GM12891 (cell line): Measurements from ENCODE around the gene STK11IP.

ENCODE experiments used
- DNase-seq: peaks from one replicate; pipeline ENCODE4 v3.0.0; 2011; ENCODE audit warnings: low spot score; ENCODE audit not compliant: insufficient read length
- FAIRE-seq: peaks from 2 replicates; lab custom pipeline; 2011; peaks lifted over from hg19 to GRCh38; lab: Jason Lieb, UNC
- PAX5 ChIP-seq: IDR thresholded peaks from 2 replicates; pipeline ENCODE4 v1.6.1; 2011; ENCODE audit warnings: low read length, moderate library complexity, mild to moderate bottlenecking; ENCODE audit not compliant: insufficient read depth, severe bottlenecking
- POLR2A ChIP-seq: IDR thresholded peaks from 2 replicates; pipeline ENCODE4 v1.6.1; 2011; ENCODE audit warnings: low read depth, low read length, control low read depth
- POLR2AphosphoS5 ChIP-seq: IDR thresholded peaks from 2 replicates; pipeline ENCODE4 v1.6.1; 2011; ENCODE audit warnings: low read depth, low read length, control low read depth
- POU2F2 ChIP-seq: IDR thresholded peaks from 2 replicates; pipeline ENCODE4 v1.6.1; 2011; ENCODE audit warnings: low read depth, mild to moderate bottlenecking, control low read depth, low read length, moderate library complexity
- SPI1 ChIP-seq: IDR thresholded peaks from 2 replicates; pipeline ENCODE4 v1.6.1; 2011; ENCODE audit warnings: low read depth, low read length, control low read depth
- TAF1 ChIP-seq: IDR thresholded peaks from 2 replicates; pipeline ENCODE4 v1.6.1; 2011; ENCODE audit warnings: low read depth, low read length, control low read depth

Gene STK11IP

DNA sequence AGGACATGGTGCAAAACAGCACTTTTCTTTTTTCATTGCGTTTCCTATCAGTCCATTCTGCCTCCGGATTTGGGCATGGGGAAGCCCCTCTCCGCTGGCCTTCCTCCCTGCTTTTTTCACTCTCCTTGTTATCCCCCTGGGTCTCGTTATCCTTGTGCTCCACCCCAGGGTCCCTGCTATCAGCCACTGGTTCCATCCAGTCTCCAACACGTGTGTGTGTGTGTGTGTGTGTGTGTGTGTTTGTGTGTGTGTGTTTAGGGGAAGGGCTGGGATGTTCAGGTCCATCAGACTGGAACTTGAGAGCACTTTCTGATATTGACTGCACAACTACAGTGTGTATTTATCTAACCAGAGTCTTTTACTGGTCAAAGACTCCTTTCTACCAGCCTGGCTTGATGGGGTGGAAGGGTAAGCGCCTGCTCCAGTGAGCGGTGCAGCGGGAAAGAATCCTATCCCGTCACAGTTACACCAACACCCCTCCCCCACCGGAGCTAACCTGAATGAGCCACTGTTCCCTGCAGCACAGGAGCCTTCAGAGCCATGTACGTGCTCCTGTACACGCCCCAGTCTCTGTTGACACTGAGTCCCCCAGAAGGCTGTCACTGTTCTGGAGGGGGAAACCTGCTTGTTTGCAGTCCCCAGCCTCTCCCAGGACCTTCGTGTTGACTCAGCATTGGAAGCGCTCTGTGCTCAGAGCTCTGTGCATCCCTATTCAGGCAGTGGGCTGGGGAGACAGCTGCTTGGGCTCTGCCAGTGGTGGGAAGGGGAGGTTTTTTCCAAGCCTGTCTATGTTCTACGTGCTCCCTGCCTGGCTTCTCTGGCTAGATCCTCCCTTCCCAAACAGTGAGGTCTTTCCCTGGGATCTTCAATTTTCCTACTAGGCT, 20.9 kb upstream of the STK11IP start:
- FAIRE-seq (no peak), DNase-seq (no peak)
- TF ChIP-seq POLR2AphosphoS5 (no peak), POLR2A (no peak), SPI1 (no peak)

DNA sequence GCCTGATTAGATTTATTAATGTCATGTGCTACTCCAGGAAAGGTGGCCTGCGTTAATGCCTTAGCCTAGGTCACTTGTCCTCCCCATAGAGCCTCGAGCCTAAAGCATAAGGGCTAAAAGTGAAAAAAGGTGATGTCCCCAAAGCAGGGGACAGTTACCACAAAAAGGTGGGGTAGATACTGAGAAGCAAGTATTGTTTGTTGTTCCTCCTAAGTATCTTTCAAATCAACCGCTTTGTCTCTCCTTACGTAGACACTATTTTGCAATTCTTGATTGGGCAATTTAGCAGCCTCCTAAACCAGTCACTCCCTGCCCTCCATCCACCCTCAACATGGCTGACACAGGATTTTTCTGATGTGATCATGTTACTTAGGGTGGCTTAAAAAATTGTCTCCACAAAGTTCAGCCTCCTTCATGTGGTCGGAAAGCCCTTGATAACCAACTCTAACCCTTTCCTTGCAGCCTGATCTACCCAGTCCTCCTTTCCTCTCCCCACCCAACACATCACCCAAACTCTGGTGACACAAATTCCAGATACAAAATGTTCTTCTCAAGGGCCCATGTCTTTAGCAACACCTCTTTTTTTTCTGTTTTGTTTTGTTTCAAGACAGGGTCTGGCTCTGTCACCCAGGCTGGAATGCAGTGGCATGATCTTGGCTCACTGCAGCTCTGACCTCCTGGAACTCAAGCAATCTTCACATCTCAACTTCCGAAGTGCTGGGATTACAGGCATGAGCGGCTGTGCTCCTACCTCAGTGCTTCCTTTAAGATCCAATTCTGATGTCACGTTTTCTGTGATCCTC, 18.6 kb upstream of the STK11IP start:
- no peak for FAIRE-seq
- no peak for DNase-seq
- TF ChIP-seq POLR2A, result no peak
- no peak for TF ChIP-seq POU2F2
- no peak for TF ChIP-seq SPI1
- no peak for TF ChIP-seq TAF1
- TF ChIP-seq PAX5, result no peak
- no peak for TF ChIP-seq POLR2AphosphoS5

DNA sequence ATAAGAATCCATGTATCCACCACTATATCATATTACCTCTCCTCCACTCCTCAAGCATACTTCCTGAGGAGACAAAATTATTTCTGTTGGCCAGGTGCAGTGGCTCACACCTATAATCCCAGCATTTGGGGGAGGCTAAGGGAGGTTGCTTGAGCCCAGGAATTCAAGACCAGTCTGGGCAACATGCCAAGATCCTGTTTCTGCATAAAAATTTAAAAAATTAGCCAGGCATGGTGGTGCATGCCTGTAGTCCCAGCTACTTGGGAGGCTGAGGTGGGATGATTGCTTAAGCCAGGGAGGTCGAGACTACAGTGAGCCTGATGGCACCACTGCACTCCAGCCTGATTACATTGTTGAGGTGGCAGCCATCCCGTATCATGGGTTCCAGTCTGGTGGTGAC, 16.3 kb upstream of the STK11IP start:
- no peak for FAIRE-seq
- no peak for DNase-seq
- TF ChIP-seq POU2F2, result no peak
- no peak for TF ChIP-seq TAF1
- no peak for TF ChIP-seq SPI1
- no peak for TF ChIP-seq POLR2A
- no peak for TF ChIP-seq PAX5
- no peak for TF ChIP-seq POLR2AphosphoS5

DNA sequence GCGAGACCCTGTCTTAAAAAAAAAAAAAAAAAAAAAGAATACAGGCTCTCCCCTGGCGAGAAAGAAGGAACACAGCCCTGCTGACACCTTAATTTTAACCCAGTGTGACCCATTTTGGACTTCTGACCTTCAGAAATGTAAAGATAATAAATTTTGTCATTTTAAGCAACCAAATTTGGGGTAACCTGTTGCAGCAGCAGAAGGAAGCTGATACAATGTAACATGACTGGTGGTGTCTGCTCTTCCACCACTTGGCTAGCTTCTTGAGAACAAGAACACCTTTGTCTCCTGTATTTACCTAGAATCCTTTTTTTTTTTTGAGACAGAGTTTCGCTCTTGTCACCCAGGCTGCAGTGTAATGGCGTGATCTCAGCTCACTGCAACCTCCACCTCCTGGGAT, 6.6 kb upstream of the STK11IP start:
- no peak for DNase-seq
- no peak for TF ChIP-seq POLR2AphosphoS5
- TF ChIP-seq TAF1, result no peak
- no peak for TF ChIP-seq POU2F2
- TF ChIP-seq PAX5, result no peak
- TF ChIP-seq POLR2A, result no peak
- TF ChIP-seq SPI1, result no peak
- no peak for FAIRE-seq

DNA sequence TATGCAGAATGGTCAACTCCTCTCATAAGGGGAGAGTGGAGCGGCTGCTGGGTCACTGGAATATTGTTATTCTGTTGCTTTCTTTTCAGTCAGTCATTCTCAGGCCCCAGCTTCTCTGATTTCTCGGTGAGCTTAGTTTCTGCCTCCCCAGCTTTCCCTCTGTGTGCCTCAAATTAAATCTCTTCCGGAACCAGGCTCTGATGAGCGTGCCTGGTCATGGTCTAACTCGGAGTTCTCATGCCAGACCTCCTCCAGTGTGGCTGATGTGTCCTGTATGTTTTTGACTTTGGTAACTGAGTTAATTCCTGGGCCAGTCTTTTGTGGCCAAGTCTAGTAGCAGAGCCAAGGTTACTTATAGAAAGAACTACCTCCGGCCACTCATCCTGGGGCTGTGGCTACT, 4.9 kb upstream of the STK11IP start:
- TF ChIP-seq POLR2AphosphoS5 (no peak), TAF1 (no peak), POU2F2 (no peak), PAX5 (no peak), POLR2A (no peak), SPI1 (no peak)
- DNase-seq, result no peak
- FAIRE-seq, result no peak

DNA sequence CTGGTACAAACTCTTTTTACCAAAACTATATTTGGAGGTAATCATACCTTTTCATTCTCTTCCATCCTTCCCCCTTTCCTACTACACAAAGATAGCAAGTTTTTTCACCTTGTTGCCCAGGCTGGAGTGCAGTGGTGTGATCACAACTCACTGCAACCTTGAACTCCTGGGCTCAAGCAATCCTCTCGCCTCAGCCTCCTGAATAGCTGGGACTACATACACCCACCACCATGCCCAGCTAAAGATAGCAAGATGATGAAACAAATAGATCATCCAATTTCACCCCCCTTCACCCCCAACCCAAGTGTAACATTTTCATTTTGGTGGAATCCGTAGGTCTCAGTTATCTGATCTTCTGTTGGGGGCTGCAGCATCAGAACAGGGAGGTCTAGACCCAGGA, 4.5 kb upstream of the STK11IP start:
- DNase-seq, result no peak
- no peak for FAIRE-seq
- TF ChIP-seq POLR2A, result no peak
- no peak for TF ChIP-seq POU2F2
- TF ChIP-seq POLR2AphosphoS5, result no peak

DNA sequence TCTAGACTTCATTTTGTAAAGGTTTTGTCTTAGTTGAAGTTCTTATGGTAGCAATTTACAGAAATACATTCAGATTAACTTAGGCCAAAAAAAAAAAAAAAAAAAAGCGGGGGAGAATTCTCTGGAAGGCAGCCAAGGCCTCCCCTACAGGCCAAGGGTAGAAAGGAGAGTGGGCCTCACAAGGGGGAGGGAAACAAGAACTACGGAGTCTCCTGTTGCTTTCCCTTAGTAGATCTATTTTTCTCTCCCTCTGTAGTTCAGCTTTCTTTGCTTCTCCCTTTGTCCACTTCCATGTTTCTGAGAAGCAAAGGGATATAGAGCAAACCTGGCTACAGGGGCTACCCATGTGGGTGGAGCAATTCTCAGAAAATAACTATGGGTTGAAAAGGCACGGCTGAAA, 2.4 kb upstream of the STK11IP start:
- no peak for TF ChIP-seq POU2F2
- TF ChIP-seq POLR2AphosphoS5, result no peak
- TF ChIP-seq SPI1, result no peak
- TF ChIP-seq TAF1, result no peak
- TF ChIP-seq POLR2A, result no peak
- no peak for TF ChIP-seq PAX5
- no peak for DNase-seq
- no peak for FAIRE-seq

DNA sequence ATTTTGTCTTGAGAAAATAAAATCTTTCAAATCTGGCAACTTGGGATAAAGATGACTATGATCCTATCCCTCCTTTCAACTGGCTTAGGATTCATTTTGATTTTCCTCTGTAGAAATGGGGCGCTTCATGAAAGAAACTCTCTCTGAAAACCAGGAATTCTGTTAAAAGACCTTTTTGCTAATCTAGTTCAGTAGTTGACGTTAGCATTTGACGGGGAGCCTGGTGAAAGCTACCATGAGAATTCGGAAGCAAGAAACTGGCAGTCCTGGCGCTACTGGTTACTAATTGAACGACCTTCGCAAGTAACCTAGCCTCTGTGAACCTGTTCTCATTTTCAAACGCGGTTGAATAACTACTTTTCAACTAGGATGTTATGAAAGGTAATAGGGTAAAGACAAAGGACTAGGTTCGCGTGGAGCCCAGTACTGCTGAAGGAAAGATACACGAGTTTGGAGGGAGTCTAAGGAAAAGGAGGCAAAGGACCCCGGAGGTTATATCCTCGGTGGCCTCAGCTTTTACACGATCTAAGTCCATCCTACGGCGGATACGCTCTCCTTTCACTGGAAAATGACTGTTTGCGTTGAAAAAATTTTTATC, 604 bp upstream of the STK11IP start:
- TF ChIP-seq PAX5 (no peak), TAF1 (no peak), SPI1 (no peak), POLR2A (no peak), POLR2AphosphoS5 (no peak), POU2F2 (no peak)
- FAIRE-seq (no peak), DNase-seq (no peak)

DNA sequence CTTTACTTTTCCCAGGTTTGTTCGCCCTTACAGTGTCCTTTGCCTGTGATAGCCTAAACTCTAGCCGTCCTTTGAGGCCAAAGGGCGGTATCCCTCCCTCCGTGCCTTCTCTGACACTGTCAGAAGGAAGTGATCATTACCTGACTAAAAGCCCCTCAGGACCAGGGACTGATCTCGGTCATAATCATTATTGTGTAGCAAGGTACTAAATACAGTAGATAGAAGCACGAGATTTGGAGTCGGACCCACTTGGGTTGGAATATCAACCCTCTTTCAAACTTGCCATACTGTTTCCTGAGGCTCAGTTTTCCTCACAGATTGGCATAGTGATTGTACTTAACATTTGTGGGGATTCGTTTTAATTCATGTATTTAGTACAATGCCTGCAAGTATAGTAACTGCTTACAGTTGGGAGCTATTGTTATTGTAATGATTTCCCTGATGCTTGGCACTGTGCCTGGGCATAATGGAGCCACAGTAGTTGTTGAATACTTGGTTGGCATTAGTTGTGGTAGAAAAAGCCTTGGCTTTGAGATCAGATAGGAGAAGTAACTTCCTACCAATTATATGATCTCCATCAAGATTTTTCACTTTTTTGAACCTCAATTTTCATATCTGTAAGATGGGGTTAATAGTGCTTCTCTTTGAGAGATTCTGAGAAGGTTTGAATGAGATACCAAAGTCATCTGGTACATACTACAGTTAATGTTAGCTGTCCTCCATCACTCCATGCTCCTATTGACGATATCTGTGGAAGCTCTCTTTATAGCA, 836 bp downstream of the STK11IP start:
- TF ChIP-seq POU2F2 (no peak), POLR2AphosphoS5 (no peak), SPI1 (no peak), TAF1 (no peak), PAX5 (no peak), POLR2A (no peak)
- no peak for DNase-seq
- FAIRE-seq, result no peak
